GM19025 (cell line): Measurements from ENCODE around the gene SNAP25.
A peak's percentile ranks its signal among the peaks of the same experiment; 100 is the strongest.

Experiments used
- ATAC-seq: cut with Tn5 transposase; IDR thresholded peaks from one replicate; pipeline ENCODE4 v1.9.1; 2021; ENCODE audit warnings: mild to moderate bottlenecking, low read depth, moderate library complexity; ENCODE audit not compliant: unreplicated experiment

SNAP25 gene

DNA sequence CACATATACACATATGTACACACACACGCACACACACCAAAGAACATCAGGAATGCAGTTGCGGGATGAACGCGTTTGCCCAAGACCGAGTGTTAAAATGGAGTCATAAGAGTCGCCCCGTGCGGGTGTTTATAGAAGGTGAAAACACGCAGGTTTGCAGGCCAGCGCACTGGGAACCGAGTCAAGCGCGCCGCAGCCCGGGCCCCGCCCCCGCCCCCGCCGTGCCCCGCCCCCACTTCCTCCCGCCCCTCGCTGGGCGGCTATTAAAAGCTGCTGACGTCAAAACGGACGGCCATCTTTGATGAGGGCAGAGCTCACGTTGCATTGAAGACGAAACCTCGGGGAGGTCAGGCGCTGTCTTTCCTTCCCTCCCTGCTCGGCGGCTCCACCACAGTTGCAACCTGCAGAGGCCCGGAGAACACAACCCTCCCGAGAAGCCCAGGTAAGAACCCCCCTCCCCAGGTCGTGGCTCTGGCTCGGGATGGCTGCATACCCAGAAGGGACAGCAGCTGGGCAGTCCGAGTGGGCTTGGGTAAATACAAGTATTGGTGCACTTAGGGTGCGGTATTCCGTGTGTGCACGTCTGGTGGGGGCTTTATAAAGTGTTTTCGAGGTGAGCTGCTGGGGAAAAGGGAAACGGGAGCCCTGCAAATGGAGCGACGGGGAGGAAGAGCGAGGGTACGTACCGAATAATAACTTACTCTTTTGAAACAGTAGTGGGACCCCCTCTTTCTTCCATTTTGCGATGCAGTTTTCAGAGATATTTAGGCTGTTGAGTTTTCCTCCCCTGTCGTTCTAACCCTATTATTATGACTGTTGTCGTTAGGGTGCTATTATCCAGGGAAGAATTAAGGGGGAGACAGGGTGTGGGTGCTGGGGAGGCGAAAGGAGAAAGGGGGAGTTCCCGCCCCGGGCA, at the start of gene SNAP25:
TSS of gene SNAP25 (plus strand) at position 295 of the 916 bp plus-strand sequence. CDS start 56,662 bp downstream, outside the sequence.
- no peak for ATAC-seq

DNA sequence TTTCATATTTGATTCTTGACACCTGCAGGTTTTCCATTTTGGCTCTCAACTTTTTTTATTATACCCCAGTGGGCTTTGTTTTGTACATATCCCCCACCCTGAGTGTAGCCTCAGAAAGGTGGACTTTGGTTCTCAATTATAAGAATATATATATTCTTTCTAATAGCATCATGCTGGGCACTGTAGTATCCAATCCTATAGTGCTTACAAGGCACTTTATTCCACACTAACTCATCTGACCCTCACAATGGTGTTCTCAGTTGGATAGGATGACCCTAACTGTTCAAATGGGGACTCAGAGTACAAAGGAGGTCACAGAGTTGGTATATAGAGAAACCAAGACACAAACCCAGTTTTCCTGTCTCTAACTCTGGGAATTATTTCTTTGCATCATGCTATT, 48.9 kb upstream of the SNAP25 start:
- ATAC-seq, result no peak

DNA sequence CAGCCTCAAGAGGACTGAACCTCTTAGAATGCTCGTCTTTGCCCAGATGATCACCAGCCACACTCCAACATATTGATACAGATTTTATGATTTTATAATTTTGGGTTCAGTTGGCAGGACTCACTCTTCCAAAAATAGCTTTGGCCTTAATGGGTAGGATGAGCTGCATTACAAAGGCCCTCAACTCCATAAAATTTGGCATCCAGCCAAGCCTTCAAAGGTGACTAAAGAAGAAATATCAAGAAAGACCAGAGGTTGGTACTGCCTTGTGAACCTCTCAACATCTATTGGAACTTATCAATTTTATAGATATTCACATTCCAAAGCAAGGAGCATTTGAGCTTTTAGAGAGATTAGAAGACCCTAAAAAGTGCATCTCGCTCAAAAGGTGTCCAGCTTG, 48.4 kb upstream of the SNAP25 start:
- no peak for ATAC-seq

DNA sequence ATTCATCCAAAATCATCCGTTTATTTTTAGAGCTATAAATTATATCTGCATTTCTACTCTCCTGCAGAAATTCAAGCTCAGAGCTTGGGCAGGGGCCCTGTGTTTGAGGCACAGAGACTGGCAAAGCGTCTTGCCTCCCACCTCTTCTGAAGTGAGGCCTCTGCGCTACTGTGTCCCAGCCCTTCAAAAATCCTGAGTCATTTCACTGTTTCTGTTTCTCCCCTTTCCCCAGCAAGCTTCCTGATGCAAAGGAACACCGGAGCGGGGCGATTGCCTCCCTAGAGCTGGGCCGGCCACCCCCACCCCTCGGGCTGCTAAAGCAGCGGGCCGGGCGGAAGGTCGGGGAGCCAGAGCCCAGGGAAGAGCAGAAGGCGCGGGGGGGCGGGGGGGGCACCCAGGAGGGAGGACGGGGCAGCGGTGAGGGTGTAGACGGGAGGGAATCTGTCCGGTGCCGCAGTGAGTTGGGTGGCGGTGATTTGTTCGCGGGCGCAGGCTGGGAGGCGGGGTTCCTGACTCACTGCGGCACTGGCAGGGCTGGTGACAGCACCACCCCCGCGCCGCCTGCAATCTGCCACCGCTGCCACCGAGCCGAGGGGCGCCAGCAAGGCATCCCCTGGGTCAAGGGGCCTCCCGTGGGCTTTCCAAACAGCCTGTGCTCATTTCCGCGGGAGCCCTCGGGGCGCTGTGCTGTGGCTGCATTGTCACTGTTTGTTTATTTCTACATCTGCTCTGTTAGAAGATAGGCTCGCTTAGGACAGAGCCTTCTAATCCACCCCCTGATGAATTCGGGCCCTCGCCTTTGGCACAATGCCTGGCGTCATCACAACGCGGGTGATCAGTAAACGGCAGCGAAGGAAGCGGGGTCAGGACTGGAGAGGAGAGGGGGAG, 46.5 kb upstream of the SNAP25 start:
- ATAC-seq, result peak; percentile 75

DNA sequence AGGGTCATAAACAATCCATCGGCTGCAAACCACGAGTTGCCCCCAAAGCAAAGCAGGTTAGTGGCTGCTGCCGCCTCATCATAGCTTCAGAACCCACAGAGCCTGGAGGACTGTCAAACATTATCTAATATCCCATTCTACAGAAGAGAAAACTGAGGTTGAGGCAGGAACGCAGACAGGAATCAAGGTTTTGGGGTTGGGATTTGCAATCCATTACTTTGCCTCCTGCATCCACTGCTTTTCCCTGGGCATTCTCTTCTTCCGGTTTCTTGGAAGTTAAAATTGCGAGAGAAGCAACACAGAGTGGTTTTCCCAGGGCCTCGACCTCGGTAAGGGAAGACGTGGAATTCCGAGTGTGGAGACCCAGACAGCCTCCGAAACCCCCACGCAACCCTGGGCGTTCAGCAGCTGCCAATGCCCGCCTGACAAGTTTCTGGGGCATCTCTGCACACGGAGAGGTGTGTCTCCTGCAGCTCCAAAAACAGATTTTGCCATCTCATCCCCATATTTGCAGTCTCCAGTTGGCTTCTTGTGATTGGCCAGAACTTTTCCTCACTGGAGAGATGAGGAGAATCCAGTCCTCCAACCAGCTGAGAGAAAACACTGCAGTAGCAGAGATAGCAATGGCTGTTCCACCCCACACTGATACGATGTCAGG, 45.5 kb upstream of the SNAP25 start:
- no peak for ATAC-seq

DNA sequence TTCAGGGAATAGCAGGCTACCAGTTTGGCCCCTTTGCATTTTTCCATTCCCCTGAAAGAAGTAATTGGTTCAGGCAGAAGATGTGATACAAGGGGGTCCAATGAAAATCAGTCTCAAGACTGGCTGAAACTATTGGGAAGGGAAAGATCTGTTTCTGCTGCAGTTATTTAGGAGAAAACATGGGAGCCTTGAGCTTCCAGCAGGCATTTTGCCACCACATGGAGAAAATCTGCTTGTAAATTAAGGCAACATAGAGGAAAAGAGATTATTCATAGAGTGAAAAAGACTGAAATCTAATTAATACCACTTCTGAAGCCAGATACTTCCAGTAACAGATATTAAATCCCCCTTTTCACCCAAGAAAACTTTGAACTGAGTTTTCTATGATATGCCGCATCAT, 44.2 kb upstream of the SNAP25 start:
- no peak for ATAC-seq

DNA sequence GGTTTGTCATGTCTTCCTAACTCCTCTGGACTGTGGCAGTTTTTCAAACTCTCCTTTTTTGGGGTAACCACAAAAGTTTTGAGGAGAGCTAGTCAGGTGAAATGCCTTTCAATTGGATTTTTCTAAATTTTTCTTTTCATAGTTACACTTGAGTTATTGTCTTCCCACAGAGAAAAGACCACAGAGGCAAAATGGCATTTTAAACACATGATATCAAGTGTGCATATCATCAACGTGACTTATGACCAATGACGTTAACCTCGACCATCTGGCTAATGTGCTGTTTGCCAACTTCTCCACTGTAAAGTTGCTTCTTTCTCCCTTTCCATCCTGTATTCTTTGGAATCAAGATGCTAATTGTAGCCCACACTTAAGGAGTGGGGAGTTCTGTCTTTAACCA, 41.3 kb upstream of the SNAP25 start:
- ATAC-seq, result no peak

DNA sequence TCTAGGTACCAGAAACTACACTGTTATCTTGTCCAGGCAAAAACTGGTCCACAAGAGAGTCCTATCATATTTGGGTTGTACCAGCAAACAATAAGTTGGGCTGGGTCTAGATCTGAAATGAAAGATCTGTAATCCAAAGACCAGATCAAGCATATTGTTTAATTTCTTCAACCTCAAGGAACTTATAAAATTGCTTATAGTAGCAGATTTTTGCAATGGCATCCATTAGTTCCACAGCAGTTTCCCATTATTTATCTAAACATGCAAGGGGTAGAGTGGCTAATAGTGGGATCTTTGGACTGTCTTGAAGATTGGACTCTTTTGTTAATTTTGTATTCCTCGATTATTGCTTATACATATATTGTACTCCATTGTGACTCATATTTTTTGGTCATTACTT, 40.5 kb upstream of the SNAP25 start:
- no peak for ATAC-seq

DNA sequence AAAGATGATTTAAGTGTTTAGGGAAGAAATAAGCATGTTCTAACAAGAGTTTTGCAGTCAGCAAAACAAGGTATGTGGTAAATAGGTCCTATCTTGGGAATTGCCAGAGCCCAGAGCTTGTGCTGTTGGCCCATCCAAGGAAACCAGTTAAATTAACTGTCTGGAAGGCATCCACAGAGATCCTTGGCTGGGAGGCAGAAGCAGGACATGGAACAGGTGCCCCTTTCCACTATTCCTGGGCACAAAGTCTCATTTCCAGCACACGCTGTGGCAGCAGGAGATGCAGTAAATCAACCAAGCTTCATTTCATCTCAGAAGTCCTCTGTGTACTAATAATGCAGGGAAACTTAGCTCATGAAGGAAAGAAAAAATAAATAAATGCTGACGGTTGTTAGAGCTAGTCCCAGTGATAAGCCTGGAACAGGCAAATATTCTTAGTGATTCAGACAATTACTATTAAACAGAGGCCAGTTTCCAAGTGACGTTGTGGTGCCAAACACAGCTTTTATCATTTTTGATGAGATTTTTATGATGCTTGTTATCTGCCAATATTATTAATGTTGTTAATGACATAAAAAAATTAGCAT, 39.8 kb upstream of the SNAP25 start:
- no peak for ATAC-seq

DNA sequence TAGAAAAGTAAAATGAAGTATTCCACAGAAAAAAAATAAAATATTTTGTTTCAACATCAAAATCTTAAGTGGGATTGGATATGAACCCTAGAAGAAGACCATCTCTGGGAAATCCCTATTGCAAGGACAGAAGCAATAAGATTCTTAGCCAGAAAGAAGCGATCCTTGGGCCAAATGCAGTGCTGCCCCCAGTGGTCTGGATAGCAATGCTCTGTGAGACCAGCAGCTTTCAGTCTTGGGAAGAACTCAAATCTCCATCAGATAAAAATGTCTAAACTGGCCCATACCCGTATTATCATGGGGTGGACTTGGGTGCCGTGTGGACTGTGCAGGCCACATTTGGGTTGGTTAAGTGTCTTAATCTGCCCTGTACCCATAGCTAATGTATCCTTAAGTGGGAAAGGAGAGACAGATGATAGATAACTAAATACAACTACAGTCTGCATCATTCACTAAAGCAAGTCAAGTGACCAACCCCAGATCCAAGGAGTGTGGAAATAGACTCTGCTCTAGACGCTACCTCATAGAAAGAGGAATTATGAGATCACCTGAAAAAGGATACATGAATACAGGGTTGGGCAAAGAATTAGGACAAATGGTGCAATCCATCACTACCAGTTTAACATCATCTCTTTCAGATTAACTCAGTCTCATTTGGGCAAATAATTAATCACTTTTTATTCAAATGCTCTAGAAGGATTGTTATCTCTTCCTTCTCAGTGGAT, 38.9 kb upstream of the SNAP25 start:
- ATAC-seq, result no peak

DNA sequence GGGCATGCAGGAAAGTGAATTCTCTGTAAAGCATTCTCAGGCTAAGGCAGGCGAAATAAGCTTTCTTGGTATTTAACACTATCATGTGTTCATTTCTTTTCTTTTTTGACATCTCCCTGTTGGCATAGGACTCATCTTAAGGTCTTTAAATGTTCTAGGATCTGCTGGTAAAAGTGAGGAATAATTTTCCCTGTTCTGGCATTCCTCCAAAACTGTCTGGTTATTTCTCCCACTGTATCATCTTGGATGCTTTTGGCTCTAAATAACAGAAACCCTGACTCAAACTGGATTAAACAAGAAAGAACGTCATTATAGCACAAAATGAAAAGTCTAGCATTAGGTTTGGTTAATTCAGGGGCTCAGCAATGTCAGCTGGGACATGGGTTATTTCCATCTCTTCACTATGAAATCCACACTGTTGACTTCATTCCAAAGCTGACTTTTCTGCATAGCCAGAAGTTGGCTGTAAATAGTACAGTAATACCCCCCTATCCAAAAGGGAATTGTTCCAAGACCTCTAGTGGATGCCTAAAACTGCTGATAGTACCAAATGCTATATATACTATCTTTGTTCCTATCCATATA, 37.9 kb upstream of the SNAP25 start:
- ATAC-seq, result no peak

DNA sequence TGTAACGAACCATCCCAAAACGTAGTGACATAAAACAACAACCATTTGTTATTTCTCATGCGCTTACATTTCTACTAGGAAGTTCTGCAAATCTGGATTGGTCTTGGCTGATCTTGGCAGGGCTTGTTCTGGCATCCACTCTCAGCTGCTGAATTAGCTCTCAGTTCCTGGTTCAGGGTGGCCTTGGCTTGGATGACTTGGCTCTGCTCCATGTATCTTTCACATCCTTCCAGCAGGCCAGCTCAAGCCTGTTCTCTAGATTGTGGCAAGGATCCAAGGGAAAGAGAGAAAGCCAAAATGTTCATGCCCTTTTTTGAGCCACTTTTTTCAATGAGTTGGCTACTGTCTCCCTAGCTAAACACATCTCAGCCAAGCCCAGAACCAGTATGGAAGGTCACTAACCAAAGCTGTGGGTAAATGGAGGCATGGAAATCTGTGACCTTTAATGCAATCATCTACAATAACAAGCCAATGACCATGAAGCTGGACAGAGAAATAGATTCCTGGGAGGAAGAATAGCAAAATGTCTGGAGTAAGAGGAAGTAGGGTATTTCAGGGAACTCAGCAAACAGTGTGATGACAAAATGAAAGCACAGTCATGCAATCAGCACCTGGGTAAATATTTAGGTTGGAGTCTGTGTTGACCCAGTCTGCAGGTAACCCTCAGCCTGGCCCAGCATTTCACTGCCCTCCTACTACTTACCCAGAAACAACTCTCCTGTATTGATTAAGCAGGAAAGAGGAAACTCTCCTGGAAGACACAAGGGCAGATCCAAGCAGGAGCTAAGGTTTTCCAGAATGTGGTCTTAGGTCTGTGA, 32.7 kb upstream of the SNAP25 start:
- ATAC-seq, result no peak

DNA sequence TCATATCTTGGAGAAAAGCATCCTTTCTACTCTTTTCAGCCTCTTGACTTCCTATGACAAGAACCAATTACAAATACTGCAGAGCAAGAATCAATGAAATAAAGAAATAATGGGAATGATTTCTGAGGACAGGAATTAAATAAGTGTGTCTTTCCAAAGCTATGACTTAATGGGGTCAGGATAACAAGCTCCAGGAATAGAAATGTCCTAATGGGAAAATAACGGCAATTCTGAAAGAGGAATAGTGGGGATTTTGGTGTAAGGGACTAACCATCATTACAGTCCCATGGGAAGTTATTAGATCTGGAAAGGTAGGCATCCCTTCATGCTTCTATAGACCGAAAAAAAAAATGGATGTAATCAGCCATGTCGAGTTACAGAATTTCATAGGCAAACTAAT, 28.2 kb upstream of the SNAP25 start:
- no peak for ATAC-seq

DNA sequence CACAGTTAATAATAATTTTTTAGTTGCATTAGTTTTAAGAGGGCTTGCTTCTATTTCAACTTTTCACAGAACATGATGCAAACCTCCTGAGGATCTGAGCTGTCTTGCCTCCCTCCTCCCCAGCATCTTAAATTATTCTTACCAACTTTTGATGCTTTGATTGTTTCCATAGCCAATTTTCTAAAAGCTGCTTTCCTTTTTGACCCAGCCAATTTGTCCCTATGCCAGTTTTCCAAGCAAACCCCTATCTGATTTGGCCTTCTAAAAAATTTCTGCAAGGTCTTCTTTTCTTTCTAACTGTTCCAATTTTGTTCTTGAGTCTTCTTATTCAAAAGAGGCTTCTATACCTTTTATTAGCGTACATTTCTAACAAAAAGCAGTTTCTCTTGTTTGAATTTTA, 26.5 kb upstream of the SNAP25 start:
- ATAC-seq, result no peak

DNA sequence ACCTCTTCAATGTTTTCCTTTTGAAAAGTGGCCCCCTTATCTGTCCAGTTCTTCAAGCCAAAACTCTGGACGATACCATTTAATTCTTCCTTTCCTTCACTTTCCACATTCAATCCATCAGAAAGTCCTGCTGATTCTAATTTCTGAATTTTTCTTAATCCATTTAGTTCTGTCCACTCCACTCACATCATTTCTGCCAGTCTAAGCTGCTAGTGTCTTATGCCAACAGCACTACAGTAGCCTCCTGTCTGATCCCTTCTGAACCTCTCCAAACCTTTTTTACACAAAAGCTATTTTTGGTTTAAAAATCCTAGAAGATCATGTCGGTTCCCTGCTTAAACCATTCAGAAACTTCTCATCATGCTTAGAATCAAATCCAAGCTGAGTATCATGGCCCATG, 24.5 kb upstream of the SNAP25 start:
- ATAC-seq, result no peak

DNA sequence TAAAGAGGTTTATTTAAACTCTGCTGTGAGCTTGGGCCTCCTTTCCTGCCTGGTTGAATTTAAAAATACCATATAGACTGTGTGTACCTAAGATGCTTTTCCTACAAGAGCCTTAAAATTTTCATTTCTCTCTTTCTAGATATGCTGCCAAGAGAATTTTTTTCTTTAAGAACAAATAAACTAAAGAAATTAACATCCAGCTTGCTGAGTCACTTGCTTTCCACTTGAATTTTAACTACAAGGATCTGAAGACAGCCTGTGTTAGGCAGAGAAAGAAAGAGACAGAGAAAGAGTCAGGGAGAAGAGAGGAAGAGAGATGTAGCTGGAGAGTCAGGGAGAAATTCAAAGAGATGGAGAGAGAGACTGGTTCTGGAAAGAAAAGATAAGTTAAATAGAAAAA, 18.3 kb upstream of the SNAP25 start:
- ATAC-seq, result no peak

DNA sequence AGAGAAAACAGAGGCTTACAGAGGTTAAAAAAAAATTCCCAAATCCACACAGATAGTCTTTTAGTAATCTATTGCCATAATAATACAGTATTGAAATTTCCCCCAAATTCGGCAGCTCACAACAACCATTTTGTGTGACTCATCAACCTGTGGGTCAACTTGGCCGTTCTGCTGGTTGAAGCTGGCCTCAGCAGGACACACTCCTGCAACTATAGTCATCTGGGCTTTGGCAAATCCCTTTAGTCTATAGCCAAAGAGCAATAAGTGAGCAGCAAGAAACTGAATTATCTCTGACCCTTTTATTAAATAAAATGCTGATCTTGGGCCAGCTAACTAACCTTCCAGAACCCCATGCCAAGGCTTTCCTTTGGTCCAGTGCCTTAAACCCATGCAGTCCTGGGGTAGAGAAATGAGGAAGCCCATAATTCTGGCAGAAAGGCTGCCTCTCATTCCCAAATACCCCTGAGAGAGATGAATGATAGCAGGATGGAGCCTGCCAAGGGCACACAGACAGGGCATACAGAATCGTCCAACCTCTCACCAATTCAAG, 17.2 kb upstream of the SNAP25 start:
- ATAC-seq, result no peak

DNA sequence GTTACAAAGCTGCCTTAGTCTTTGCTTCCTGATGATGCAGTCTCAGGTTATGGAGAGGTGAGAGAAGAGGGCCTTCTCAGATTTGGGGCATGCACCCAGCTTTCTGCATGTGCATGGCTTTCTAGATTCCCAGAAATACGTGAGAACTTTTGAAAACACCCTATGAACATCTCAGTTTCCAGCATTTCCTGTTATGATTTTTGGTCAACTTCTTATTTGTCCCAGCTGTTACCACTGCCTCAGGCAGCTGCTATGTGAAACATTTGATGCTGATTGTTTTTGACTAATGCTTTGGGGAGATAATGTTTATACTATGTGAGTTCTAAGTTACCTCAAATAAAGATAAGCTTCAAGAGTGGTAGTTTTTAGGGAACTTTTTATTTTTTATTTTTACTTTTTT, 9.5 kb upstream of the SNAP25 start:
- ATAC-seq, result no peak
